ENCODE results near the gene WHRN.

GRCh38 chr9:114427644-114428043 lies 77.6 kb downstream of the WHRN start:
- TF ChIP-seq, protein P1, sequence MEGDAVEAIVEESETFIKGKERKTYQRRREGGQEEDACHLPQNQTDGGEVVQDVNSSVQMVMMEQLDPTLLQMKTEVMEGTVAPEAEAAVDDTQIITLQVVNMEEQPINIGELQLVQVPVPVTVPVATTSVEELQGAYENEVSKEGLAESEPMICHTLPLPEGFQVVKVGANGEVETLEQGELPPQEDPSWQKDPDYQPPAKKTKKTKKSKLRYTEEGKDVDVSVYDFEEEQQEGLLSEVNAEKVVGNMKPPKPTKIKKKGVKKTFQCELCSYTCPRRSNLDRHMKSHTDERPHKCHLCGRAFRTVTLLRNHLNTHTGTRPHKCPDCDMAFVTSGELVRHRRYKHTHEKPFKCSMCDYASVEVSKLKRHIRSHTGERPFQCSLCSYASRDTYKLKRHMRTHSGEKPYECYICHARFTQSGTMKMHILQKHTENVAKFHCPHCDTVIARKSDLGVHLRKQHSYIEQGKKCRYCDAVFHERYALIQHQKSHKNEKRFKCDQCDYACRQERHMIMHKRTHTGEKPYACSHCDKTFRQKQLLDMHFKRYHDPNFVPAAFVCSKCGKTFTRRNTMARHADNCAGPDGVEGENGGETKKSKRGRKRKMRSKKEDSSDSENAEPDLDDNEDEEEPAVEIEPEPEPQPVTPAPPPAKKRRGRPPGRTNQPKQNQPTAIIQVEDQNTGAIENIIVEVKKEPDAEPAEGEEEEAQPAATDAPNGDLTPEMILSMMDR (IDR thresholded peaks at IDR 0.05; ENCODE audit: low read depth, low read length) = no peak
- TF ChIP-seq POLR2A (IDR thresholded peaks at IDR 0.05; ENCODE audit: extremely low read depth, insufficient read length) = no peak

Measured in NB4 (cell line).